Measurements from ENCODE around the gene ZNF764.
"Not testable (repeated sequence)": the region's sequence is repeated elsewhere in the genome, so short reads cannot be mapped to it uniquely, and the experiment has no call there.

The ZNF764 gene

DNA sequence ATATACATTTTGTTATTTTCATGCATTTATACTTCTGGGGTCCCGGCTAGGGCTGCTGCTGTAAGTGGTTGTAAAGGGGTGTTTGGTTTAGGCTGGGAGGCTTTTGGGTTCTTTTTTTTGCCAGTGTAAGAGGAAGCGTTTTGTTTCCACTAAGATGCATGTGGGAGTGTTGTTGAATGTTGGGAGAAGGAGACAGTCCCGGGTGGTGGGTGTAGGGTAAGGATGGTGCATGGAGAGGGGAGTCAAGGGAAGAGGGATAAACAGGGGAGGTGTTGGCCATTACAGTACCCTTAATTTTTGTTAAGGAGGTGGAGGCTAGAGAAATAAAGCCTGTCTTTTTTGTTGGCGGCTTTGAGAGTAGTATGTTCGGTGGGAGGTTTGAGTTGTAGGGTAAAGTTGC, 15.1 kb downstream of the ZNF764 start:
- DNase-seq: no peak

DNA sequence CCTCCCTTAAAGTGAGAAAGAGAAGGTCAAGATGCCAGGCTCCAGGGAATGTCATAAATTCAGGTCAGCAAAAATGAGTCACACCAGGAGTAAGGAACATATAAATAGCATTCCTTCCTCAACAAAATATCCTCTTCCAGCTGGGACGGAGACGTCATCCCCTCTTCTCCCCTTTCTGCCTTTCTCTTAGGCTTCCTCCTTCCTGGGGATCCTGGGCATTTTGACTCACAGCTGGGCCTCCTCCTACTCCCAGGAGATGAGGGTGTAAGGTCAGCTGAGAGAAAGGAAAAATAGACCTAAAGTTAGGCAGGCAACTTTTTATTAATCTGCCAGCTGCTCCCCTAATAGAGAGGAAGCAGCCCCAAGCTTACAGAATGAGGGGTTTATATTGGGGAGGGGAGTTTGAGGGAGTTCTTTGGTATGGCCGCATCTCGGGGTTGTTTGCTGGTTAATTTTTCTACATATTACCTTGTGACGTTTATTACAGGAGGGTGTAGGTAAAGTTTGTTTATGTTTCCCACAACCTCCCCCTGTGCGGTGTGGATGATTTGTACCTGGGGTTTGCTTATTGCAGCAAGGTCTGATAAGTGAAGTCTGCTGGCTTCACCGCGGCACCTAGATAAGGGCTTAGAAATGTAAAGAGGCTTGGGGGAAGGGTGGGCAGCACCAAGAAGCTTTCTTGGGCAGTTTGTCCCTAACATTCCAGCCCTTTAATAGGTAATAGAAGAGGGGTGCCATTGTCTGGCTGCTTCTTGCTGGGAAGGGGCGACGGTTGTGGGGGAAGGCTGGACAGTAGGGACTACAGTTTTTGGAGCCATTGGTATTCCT, 16.5 kb downstream of the ZNF764 start:
- DNase-seq: no peak

DNA sequence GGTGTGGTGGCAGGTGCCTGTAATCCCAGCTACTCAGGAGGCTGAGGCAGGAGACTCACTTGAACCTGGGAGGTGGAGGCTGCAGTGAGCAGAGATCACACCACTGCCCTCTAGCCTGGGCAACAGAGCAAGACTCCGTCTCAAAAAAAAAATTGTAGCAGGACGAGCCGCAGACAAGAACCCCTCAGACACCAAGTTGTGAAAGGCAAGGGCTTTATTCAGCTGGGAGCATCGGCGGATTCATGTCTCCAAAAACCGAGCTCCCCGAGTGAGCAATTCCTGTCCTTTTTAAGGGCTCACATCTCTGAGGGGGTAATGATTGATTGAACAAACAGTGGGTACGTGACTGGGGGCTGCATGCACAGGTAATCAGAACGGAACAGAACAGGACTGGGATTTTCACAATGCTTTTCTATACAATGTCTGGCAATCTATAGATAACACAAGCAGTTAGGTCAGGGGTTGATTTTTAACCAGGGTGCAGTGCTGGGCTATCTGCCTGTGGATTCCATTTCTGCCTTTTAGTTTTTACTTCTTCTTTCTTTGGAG, 17.2 kb downstream of the ZNF764 start:
- not testable (repeated sequence) for DNase-seq

DNA sequence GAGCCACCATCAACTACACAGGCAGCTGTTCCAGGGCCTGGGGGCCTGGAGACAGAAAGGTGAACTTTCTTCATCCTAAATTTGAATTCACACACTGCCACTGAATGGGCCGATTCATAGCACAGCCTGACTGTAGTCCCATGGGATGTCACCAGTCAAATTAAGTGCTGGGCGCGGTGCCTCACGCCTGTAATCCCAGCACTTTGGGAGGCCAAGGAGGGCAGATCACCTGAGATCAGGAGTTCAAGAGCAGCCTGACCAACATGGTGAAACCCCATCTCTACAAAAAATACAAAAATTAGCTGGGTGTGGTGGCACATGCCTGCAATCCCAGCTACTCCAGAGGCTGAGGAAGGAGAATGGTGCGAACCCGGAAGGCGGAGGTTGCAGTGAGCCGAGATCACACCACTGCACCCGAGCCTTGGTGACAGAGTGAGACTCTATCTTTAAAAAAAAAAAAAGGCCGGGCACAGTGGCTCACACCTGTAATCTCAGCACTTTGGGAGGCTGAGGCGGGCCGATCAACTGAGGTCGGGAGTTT, 18.1 kb downstream of the ZNF764 start:
- not testable (repeated sequence) for DNase-seq

DNA sequence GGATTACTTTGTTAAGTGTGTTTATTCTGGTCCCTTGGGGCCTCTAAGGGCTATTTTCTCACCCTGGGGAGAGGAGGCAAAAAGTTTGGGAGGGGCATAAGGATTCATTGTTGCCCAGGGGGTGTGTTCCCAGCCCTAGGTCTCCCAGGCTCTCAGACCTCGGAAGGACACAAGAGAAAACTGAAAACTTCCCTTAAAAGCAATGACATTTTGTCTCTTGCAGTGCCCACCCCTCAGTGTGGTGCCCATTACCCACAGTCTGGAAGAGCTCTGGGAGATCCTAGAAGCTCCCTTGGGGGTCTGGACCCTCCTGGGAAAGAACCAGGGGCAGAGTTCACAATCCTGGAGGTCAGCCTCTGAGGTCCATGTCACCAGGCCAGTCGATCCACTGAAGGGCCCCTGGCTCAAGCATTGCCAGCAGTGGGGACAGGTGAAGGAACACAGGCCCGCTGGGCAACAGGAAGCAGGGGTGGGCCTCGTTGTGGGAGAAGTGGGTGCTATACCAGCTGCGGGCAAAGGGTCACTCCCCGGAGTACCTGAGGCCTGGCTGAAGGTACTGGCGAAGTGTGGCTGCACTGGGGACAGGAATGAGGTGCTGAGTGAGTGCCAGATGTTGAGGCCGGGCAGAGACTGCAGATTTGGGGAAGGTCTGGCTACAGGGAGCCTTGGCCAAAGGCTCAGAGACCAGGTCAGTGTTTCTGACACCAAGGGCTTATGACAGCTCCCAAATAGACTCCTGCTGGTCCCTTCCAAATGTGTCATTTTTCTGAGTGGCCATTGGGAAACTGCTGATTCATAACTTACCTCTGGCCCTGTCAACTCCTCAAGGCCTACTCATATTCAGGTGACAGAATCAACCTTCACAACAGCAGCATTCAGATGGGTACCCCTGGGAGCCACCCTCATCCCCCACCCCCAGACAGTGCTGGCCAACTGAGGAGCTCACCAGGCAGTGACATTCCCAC, 18.9 kb downstream of the ZNF764 start:
- DNase-seq: no peak

DNA sequence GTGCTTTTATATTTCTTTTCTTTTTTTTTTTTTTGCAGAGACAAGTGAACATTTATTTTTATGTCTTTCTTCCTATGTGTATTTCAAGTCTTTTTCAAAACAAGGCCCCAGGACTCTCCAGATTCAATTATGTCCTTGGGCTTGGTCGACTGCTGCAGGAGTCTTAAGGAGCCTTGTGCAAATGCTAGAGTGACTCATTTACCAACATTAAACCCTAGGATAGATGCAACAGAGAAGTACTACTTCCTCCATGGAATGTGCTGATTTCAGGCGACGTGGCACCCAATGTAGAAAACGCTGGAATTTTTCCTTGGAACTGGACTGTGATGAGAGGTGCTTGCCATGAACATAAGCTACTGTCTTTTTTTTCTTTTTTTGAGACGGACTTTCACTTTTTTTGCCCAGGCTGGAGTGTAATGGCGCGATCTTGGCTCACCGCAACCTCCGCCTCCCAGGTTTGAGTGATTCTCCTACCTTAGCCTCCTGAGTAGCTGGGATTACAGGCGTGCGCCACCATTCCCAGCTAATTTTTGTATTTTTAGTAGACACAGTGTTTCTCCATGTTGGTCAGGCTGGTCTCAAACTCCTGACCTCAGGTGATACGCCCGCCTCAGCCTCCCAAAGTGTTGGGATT, 21.7 kb downstream of the ZNF764 start:
- not testable (repeated sequence) for DNase-seq

DNA sequence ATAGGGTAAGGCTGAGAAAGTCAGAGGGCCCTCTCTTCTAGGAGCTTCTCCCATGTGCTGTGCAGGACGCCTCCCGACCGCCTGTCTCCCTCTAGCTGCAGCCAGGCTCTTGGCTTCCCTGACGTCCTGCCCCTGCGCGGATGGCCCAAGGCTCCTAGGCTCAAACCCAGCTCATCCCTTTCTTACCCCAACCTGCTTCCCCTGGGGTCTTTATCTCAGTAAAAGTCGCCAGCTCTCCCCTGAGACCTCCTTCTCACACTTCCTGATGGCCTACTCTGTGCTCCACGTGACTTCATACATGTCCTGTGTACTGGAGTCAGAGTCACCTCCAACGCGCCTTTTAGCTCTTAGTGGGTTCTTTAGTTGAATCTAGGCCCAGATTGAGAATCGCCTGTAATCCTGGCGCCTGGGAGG, 22.4 kb downstream of the ZNF764 start:
- DNase-seq: peak; percentile 75

DNA sequence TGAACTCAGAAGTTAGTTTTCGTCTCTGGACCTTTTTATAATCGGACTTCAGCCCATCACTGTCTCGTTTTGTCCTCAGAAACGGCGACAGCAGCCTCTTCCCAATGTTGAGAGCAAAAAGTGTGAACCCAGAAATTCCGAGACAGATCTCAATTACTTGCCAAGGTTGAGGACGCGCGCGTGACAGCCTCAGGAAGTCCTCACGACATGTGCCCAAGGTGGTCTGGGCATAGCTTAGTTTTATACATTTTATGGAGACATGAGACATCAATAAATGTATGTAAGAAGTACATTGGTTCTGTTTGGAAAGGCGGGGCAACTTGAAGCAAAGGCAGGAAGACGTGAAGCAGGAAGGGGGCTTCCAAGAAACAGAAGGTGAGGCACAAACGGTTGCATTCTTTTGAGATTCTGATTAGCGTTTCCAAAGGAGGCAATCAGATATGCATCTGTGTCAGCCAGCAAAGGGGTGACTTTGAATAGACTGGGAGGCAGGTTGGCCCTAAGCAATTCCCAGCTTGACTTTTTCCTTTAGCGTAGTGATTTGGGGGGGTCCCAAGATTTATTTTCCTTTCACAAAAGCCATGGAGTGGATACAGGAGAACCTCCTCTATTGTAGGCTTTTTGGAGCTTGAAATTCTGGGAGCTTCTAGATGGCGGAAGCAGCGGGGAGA, 22.9 kb downstream of the ZNF764 start:
- peak; percentile 57 for DNase-seq

DNA sequence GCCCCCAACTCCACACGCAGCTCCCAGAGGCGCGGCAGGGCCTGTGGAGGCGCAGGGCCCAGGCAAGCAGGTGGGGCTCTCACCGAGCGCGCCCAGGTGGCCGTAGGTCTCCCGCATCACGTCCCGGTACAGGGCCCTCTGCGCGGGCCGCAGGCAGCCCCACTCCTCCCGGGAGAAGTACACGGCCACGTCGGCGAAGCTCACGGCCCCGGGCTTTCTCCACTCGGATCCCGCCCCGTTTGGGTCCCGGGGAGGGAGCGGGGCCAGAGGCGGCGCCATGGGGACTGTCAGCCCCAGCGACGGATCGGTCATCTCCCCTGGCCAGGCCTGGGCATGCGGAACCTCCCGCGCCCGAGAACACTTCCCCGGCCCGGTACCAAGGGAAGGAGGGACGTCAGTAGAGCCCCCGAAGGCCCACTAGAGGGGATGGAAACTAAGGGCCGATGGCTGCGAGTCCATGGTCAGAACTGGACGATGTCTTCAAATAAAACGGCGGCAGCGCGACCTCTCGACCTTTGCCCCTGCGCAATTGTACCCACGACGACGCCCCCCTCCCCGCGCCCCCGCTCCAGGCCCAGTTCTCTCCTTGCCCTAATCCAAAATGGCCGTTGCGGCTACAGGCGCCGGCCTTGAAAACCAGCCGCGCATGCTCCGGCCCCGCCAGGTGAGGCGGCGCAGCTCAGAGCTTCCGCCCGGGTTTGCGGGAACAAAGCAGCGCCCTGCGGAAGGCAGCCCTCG, 23.6 kb downstream of the ZNF764 start, which contains the start of gene ZNF747:
TSS of gene ZNF747 (minus strand) at position 491 of the 738 bp plus-strand sequence. CDS start at position 312, 179 bp downstream.
- DNase-seq: peak; percentile 95

DNA sequence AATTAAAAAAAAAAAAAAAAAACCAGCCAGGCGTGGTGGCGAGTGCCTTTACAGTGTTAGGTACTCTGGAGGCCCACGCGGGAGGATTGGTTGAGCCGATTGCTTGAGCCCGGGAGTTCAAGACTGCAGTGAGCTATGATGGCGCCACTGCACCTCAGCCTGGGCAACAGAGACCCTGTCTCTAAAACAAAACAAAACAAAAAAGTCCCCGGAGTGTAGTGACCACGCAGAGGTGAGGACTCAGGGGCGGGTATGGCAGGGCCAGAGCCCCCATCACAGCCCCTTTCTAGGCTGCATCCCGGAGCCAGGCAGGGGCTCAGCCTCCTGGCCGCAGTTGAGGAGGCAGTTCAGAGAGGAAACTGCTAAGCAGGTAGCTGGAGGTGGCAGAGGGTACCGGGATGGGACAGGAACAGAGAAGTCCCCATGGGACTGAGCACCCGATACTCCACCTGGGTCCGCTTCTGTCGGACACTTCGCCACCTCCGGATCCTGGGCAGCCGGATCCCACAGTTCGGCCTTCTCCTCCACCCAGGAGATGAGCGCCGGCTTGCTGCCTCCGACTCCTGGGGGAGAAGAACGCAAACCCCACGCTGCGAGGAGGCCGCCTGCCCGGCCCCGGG, 24.3 kb downstream of the ZNF764 start:
- DNase-seq: peak; percentile 44

DNA sequence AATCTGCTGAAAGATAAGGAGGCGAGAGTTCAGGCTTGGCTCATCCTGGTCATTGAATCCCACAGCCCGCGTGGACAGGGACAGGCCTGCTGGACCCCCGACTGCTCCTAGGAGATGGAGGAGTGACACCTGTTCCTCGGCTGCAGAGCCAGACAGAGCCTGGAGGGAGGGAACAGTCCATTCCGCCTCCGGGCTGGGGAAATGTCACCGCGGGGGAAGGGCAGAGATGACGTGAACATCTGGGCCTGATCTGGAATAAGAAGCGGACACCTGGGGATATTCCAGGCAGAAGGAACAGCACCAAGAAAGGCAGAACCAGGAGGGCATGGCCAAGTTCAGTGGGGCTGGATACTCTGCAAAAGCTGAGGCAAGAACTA, 25.0 kb downstream of the ZNF764 start:
- no peak for DNase-seq

DNA sequence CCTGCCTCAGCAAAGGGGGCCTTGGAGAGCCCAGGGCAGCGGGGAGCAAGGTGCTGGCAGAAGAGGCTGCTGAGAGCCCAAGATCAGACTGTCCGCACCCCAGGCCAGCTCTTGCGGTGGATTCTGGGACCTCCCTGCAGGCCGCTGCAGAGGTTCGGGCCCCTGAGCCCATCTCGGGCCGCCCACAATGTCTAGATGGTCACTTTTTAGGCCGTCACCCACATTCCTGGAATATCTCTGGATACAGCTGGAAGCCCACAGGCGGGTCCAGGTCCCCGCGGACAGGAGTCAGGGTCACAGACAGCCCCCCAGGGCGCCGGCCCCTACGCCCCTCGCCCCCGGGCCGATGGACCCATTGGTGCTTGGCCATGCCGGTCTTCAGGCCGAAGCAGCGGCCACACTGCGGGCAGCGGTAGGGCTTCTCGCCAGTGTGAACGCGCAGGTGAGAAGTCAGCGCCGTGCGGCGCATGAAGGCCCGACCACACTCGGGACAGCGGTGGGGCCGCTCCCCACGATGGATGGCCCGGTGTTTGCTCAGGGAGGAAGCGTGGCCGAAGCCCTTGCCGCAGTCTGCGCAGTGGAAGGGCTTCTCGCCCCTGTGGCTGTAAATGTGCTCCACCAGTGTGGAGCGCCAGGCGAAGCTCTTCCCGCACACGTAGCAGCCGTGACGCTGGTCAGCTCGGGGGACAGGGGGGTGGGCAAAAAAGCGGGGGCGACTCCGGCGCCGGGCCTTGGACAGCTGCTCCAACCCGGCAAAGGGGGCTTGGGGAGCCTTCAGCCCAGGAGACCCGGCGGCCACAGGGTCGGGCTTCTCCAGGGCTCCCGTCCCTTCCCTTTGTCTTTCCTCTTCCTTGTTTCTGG, 25.7 kb downstream of the ZNF764 start:
- DNase-seq: no peak

DNA sequence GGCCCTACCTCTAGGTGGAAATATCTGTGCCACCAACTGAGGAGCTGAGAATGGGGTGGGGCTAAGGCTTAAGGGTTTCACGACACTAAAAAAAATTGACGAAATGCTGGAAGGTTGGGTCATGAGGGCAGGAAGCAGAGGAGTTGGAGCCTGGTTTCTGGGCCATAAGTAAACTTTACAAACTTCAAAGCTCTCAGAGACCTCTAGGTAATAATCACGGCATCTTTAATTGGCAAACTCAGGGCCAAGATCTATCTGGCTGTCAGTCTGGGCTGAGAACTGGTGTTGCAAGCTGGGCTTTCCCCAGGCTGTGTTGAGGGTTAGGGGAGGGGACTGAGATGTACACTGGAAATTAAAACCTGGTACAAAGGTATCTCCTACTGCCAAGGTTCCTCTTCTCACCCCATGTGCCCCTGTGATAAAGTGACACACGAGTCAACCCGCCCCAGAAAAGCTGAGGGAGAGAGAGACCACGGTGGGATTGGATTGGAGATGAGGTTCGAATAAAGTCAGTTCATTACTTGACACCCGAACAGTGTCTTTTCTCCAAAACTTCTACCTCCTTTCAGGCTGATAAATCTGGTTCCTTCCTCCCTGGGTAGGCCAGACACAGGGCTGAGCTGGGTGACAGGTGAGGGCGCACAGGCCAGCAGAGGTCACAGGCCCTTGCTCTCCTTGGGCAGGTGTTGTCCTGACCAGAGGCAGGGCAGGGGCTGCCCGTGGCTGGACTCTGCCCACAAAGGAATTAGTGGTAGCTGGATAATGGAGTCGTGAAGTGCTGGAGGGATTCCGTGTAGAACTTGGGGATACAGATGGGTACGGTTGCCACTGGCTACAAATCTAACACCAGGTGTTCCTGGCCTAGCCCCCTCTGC, 27.8 kb downstream of the ZNF764 start:
- DNase-seq: no peak

DNA sequence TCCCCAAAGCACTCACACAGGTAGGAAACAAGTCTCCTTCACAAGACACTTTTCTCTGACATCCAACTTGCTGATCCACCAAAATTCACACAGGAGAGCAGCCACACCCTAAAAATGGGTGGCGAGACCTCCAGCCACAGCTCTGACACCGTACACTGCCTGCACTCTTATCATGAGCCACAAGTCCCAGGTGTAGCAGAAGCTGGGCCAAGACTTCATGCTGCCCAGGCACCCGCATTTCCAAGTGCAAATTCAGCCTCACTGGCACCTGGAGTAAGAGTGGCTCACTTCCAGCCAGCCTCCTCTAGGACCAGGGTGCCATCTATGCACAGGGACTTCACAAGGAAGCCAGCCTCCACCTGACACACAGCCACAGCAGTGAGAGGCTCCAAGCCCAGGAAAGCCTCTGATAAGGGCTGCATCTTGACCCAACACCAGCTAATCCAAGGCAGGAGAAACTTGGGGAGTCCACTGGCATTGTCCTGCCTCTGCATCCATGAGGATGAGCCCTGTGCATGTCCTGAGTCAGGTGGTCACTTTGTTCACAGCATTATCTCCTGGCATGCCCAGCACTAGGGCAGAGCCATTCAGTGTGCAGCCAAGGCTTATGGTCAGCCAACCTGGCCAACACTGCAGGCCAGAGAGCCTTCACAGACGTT, 29.2 kb downstream of the ZNF764 start:
- DNase-seq: no peak

DNA sequence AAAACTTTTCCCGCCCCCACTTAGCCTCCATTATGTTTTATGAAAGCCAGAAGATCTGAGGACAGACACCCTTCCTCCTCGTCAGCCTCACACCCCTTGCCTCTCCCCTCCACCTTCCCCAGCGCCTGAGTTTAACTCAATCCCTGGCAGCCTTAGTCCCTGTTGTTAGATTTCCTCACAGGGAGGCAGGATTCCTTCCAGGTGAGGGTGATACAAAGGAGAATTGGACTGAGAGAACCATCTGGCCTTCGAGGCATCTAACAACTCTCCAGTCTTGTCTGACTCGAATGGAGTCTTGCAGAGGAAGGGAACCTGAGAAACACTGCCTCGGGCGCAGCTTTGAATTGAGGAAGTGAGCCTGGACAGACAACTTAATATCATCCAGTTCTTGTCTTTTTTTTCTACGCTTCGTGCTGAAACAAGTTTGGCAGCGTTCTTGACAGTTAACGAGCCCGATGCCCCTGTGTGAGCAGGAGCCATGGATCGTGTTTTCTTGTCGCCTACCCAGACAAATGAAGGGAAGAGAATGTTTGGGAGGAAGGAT, 30.5 kb downstream of the ZNF764 start:
- DNase-seq: no peak

DNA sequence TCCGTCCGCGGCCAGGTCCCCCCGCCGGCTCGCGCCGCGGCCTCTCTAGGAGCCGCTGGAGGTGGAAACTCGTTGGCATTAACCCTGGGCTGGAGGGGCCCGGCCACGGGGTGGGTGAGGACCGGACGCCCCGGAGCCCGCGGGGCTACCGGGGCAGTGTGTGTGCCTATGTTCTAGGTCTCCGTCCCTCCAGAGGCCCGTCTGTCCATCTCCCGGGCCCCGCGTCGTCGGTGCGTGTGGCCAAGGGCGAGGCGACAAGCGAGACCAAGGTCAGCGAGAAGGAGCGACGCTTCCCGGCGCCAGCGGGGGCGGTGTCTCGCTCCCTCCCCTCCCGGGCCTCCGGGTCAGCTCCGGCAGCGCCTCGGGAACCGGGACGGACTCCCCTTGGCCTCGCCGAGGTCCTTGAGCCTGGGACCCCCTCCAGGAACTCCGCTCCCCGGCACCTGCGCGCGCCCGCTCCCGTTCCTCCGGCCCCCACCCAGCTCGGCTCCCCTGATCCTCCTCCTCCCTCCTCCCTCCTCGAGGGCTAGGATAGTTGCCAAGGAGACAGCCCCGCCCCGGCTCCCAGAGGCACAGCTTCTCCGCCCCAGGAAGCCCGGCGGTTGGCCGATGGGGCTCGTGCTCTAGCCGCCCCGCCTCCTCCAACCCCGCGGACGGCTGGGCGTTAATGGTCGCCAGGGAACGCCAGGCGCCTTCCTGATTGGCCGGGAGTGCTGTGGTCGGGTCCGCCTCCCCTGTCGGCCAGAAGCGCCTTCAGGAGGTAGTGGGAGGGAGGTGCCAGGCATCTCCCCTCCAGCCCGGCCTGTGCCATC, 31.1 kb downstream of the ZNF764 start:
- peak; percentile 98 for DNase-seq

All from activated CD4-positive, alpha-beta T cell treated with anti-CD3 and anti-CD28 coated beads, Interleukin-2, Interleukin-6, amounts not matched to agents 100 ng/mL and 50 ng/mL, durations not matched to agents 16 hours and 8 hours (primary cell).